ENCODE data around the gene RRAD. TPM values are rescaled to one million over a fixed set of nuclear protein-coding genes. Genes with fewer than 3 reads are reported as not detected.

RRAD gene
- total RNA-seq, 4 donors from 2014 or later, result 3.8 to 21.0 (median 11.9) TPM

- TF ChIP-seq, protein P1, sequence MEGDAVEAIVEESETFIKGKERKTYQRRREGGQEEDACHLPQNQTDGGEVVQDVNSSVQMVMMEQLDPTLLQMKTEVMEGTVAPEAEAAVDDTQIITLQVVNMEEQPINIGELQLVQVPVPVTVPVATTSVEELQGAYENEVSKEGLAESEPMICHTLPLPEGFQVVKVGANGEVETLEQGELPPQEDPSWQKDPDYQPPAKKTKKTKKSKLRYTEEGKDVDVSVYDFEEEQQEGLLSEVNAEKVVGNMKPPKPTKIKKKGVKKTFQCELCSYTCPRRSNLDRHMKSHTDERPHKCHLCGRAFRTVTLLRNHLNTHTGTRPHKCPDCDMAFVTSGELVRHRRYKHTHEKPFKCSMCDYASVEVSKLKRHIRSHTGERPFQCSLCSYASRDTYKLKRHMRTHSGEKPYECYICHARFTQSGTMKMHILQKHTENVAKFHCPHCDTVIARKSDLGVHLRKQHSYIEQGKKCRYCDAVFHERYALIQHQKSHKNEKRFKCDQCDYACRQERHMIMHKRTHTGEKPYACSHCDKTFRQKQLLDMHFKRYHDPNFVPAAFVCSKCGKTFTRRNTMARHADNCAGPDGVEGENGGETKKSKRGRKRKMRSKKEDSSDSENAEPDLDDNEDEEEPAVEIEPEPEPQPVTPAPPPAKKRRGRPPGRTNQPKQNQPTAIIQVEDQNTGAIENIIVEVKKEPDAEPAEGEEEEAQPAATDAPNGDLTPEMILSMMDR (IDR thresholded peaks at IDR 0.05), result no peak
- ATAC-seq (ENCODE audit: low FRiP score) (no peak), DNase-seq (ENCODE audit: low spot score) (no peak)
Measured at GRCh38 chr16:66903544-66904427, 21.5 kb downstream of the RRAD start.

GRCh38 chr16:66902648-66903543 is 22.4 kb downstream of the RRAD start:
- DNase-seq (ENCODE audit: low spot score) (no peak), ATAC-seq (ENCODE audit: low FRiP score) (no peak)
- TF ChIP-seq, protein P1 (IDR thresholded peaks at IDR 0.05), result no peak

GRCh38 chr16:66901626-66902025 is 23.7 kb downstream of the RRAD start:
- no peak for ATAC-seq (ENCODE audit: low FRiP score)
- no peak for DNase-seq (ENCODE audit: low spot score)
- TF ChIP-seq, protein P1 (IDR thresholded peaks at IDR 0.05), result no peak

DNA sequence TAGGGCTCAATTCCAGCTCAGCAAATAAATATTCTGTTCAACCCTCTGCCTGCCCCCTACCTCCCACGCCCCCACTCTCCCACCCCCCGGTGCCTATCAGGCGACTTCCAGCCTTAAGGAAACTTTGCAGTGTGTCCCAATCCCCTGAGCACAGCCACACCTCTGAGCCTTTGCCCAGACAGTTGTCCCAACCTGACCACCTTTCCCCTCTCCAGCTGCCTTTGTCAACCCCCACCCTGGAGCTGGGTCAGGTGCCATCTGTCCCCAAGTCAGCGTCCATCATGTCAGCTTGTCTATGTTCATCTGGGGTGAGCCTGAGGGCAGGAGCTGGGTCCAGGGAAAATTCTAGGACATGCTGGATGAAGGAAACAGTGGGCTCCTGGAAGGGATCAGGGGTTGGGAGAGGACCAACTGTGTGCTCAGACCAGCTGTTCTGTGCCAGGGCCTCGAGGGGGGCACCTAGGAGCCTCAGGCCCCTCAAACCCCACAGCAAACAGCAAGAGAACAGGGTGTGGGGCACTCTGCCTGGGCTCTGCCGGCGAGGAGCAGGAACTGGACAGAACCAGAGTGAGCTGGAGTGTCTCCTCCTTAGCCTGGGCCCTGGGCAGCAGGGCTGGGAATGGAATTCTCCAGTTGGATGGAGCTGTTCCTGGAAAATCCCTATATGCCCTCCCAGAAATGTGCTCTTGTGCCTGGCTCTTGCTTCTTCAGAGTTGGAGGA is 24.5 kb downstream of the RRAD start:
- TF ChIP-seq, protein P1 (IDR thresholded peaks at IDR 0.05), result no peak
- DNase-seq (ENCODE audit: low spot score) (no peak), ATAC-seq (ENCODE audit: low FRiP score) (peak; percentile 43)

GRCh38 chr16:66899945-66900710 is 25.2 kb downstream of the RRAD start:
- peak; percentile 86 for DNase-seq (ENCODE audit: low spot score)
- TF ChIP-seq, protein P1 (IDR thresholded peaks at IDR 0.05), result no peak
- ATAC-seq (ENCODE audit: low FRiP score), result peak; percentile 66

Measured in omental fat pad (tissue), 4 donors.